Gastroesophageal sphincter (tissue), 4 donors: ENCODE data around the gene CTIF. TPM values are rescaled to one million over a fixed set of nuclear protein-coding genes. Genes with fewer than 3 reads are reported as not detected.

ENCODE experiments used
- ATAC-seq: fragments of 150-250 bp; one replicate; pipeline ENCODE4 v1.9.1; 2016; ENCODE audit warnings: mild to moderate bottlenecking, moderate library complexity
- H3K27ac ChIP-seq, 4 donors: fragments of 200-600 bp; sonication (generic) in 3 of 4; 1 replicate in 3 of 4; 2 replicates in 1 of 4; pipeline ENCODE4 v1.5.1; 2016 to 2019
- H3K27me3 ChIP-seq: fragments of 200-600 bp; sonication (generic); one replicate; pipeline ENCODE4 v1.5.1; 2019
- H3K36me3 ChIP-seq, 2 donors: fragments of 200-600 bp; sonication (generic); one replicate each; pipeline ENCODE4 v1.5.1; 2019; ENCODE audit warnings: control low read depth in 1 of 2
- H3K4me1 ChIP-seq, 3 donors: fragments of 200-600 bp; sonication (generic); 1 replicate in 2 of 3; 2 replicates in 1 of 3; pipeline ENCODE4 v1.5.1; 2016 to 2019; ENCODE audit warnings: control low read depth in 2 of 3
- H3K4me3 ChIP-seq, 2 donors: fragments of 200-600 bp; sonication (generic); one replicate each; pipeline ENCODE4 v1.5.1; 2019; ENCODE audit warnings: mild to moderate bottlenecking in 1 of 2, moderate library complexity in 1 of 2
- H3K9me3 ChIP-seq, 3 donors: fragments of 200-600 bp; sonication (generic); one replicate each; pipeline ENCODE4 v1.5.1; 2017 to 2019; ENCODE audit warnings: control low read depth in 2 of 3
- EP300 ChIP-seq: sonication (generic); formaldehyde crosslinking; IDR thresholded peaks from one replicate; pipeline ENCODE4 v1.6.1; 2017; ENCODE audit warnings: antibody characterized with exemption, mild to moderate bottlenecking
- POLR2A ChIP-seq, 2 donors: fragments of 450-650 bp; IDR thresholded peaks; one replicate each; pipeline ENCODE4 v1.6.1; 2017; ENCODE audit warnings: antibody characterized with exemption in 2 of 2, mild to moderate bottlenecking in 2 of 2, moderate library complexity in 1 of 2
- POLR2AphosphoS5 ChIP-seq: sonication (generic); formaldehyde crosslinking; IDR thresholded peaks from one replicate; pipeline ENCODE4 v1.6.1; 2017; ENCODE audit warnings: antibody characterized with exemption
- WGBS, 2 donors: methylation state at CpG; one replicate each; pipeline ENCODE4 v1.1.5; 2018; ENCODE audit warnings: low coverage in 1 of 2; 5-methylcytosine and 5-hydroxymethylcytosine counted together
- total RNA-seq, 4 donors: library from RNA; depleted of rRNA; stranded (reverse); fragments of >200 nt; gene quantifications; one replicate each; pipeline ENCODE4 v1.1.0, GENCODE V29; 2016
- TF ChIP-seq, protein P1 (sequence below), 4 experiments: fragments of 200-600 bp in 2 of 4; fragments of 450-650 bp in 2 of 4; sonication (generic) in 1 of 4; IDR thresholded peaks; one replicate each; pipeline ENCODE4 v1.5.1; 2017 to 2019; ENCODE audit warnings: antibody characterized with exemption in 4 of 4, mild to moderate bottlenecking in 2 of 4, moderate library complexity in 2 of 4

CTIF gene
- total RNA-seq, 4 donors from 2014 or later, result 31.4 to 124 (median 78.1) TPM

DNA sequence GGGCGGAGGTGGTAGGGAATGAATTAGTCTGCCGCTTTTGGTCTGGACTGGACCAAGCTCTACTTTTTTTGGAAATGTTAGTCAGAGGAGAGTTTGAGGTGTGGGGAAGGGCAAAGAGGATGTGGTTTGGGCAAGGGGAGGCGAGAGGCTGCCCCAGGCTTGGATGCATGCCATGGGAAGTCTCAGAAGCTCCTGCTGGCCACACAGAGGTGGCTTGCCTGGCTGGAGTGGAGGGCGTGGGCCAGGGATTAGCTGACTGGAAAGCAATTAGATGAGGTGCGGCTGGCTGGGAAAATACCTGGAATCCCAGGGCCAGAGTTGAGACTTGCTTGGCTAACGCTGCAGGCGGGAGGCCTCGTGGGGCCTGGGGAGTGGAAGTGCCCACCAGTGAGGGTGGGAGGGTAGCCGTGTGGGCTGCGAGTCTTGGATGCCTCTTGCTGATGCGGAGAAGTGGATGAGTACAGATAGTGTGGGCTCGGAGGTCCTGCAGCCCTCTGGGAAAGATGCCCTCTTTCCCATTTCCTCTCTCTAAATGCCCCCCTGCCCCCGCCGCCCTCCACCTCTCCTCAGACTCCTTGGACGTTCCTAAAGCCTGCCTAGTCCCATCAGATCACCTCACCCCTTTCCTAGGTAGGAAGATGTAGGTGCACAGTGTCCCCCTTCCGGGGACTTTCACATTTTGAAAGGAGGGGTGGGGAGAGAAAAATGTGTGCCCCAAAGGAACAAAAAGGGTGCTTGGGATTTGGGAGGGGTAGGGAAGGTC is 294.3 kb downstream of the CTIF start:
- Histone ChIP-seq H3K4me1 (peaks cover 6 to 56% (median 23%) of the 10 kb centered on the region in 3 donors), H3K4me3 (no peak overlapping the region), H3K27me3 (no peaks in the 10 kb centered on the region), H3K36me3 (peaks cover 0 to 12% of the 10 kb centered on the region in 2 donors), H3K9me3 (no peaks in the 10 kb centered on the region), H3K27ac (peak overlapping the region in 2 of 4 donors; percentile 13 to 20)
- TF ChIP-seq EP300 (no peak), POLR2AphosphoS5 (no peak)
- TF ChIP-seq, protein P1, sequence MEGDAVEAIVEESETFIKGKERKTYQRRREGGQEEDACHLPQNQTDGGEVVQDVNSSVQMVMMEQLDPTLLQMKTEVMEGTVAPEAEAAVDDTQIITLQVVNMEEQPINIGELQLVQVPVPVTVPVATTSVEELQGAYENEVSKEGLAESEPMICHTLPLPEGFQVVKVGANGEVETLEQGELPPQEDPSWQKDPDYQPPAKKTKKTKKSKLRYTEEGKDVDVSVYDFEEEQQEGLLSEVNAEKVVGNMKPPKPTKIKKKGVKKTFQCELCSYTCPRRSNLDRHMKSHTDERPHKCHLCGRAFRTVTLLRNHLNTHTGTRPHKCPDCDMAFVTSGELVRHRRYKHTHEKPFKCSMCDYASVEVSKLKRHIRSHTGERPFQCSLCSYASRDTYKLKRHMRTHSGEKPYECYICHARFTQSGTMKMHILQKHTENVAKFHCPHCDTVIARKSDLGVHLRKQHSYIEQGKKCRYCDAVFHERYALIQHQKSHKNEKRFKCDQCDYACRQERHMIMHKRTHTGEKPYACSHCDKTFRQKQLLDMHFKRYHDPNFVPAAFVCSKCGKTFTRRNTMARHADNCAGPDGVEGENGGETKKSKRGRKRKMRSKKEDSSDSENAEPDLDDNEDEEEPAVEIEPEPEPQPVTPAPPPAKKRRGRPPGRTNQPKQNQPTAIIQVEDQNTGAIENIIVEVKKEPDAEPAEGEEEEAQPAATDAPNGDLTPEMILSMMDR (IDR thresholded peaks at IDR 0.05), result no peak
- WGBS, 2 donors, result 73 to 89% methylated on average over 4 to 11 of the region's 16 CpGs
- ATAC-seq, result no peak

DNA sequence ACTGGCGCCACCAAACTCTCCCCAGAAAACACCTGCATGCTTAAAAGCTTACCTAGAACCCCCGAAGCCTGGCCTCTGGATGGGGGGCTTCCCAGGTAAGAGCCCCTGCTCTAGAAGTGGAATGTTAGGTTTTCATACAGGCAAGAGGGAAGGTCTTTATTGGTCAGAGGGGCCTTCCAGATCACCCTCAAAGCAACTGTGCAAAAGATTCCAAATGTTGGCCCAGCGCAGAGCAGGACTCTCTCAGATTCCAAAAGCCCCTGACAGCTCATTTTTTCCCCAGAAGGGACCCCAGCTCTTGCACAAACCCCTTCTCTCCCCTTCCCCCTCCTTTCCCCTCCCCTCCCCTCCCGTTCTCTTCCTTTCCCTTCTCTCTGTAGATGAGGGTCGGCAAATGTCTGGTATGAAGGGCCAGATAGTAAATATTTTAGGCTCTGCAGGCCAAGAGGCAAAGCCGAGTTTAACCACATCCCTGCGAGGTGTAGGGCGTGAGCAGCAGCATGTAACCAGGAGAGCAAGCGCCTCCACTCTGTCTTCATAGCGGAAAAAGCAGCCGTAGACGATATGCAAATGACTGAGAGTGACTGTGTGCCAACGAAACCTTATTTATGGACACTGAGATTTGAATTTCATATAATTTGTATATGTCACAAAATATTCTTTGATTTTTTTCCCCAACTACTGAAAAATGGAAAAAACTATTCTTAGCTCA is 295.0 kb downstream of the CTIF start:
- no peak for ATAC-seq
- H3K27ac ChIP-seq, result no peak overlapping the region
- H3K9me3 ChIP-seq, result no peaks in the 10 kb centered on the region
- 75 to 100% methylated on average over 2 to 12 of the region's 13 CpGs for WGBS, 2 donors
- peaks cover 0 to 20% of the 10 kb centered on the region in 2 donors for H3K36me3 ChIP-seq
- no peaks in the 10 kb centered on the region for H3K27me3 ChIP-seq
- no peak overlapping the region for H3K4me3 ChIP-seq
- TF ChIP-seq EP300 (no peak), POLR2AphosphoS5 (no peak), POLR2A (IDR thresholded peaks at IDR 0.05) (no peak)
- TF ChIP-seq, protein P1 (IDR thresholded peaks at IDR 0.05), result no peak
- peaks cover 0 to 49% (median 15%) of the 10 kb centered on the region in 3 donors for H3K4me1 ChIP-seq

DNA sequence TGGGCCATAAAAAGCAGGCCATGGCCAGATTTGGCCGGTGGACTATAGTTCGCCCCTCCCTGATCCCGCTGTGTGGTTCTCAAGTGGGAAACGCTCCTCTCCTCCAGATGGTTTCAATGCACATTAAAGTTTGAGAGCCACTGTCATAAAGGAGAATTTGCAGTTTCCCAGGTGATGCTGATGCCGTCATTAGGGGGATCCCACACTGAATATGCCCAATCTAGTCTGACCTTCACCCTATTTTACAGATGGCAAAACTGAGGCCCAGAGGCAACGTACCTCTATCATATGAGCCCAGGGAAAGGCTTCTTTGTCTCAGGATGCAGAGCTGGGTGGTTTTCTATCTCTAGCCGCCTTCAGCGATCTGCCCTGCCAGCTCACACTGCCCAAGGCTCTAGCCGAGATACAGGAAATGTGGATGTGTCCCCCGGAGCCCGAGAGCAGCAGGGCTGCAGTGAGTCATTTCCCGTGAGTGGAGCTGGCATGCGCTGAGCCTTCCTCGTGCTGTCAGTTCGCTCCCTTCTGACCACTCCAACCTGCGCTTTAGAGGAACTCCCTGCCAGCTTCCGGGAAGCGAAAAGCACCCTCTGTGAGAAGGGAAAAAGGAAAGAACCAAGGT is 295.7 kb downstream of the CTIF start:
- H3K4me1 ChIP-seq, result peaks cover 0 to 43% (median 9%) of the 10 kb centered on the region in 3 donors
- 49 to 59% methylated on average over 8 to 9 of the region's 18 CpGs for WGBS, 2 donors
- TF ChIP-seq POLR2AphosphoS5 (peak; percentile 38), POLR2A (IDR thresholded peaks at IDR 0.05) (no peak)
- no peak overlapping the region for H3K4me3 ChIP-seq
- H3K36me3 ChIP-seq, result peaks cover 0 to 20% of the 10 kb centered on the region in 2 donors
- no peak overlapping the region for H3K27ac ChIP-seq
- H3K9me3 ChIP-seq, result no peaks in the 10 kb centered on the region
- no peaks in the 10 kb centered on the region for H3K27me3 ChIP-seq
- peak; percentile 79 for ATAC-seq

DNA sequence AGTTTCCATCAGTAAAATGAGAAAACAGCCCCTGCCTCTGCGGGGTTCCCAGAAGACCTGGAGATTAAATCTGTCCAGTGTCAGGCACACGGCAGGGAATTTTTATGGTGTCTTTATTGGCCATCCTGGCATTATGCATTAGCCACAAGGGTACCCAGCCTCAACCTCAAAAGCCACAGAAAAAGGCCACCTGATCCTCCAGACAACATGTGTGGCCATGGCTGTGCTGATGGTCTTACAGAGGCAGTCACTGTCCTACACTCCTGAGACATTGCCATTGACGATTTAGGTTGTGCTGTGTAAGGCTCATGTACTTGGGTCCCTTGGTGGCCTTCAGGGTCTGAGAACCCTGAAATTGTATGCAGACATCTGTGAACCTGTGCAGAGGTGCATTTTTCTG is 296.3 kb downstream of the CTIF start:
- Histone ChIP-seq H3K36me3 (peaks cover 0 to 20% of the 10 kb centered on the region in 2 donors), H3K27ac (no peak overlapping the region), H3K4me3 (no peak overlapping the region), H3K4me1 (peaks cover 0 to 43% (median 9%) of the 10 kb centered on the region in 3 donors), H3K27me3 (no peaks in the 10 kb centered on the region), H3K9me3 (no peaks in the 10 kb centered on the region)
- WGBS, 2 donors, result 100% methylated on average over 1 of the region's 3 CpGs; no CpG with 5 or more reads in 1 of the 2 donors
- ATAC-seq, result no peak
- TF ChIP-seq POLR2AphosphoS5 (no peak), POLR2A (IDR thresholded peaks at IDR 0.05) (no peak), EP300 (no peak)
- TF ChIP-seq, protein P1 (IDR thresholded peaks at IDR 0.05), result no peak

DNA sequence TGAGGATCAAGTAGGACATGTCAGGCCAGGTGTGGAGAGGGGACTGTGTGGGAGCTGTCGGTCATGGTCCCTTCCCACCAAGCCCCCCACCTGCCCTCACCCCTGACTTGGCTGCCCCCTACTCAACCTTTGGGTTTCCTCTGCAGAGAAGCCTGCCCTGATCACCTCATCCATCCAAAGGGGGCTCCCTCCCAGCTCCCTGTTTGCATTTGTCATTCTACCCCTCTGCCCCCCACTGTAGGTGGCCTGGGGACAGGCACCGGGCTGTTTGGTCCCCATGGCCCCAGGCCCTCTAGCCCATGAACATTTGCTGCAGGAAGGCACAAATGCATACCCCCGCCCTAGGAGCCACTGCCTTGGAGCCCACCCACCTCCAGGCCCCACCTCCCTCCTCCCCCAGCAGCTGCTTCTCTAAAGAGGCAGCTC is 296.9 kb downstream of the CTIF start:
- TF ChIP-seq EP300 (no peak), POLR2A (IDR thresholded peaks at IDR 0.05) (no peak), POLR2AphosphoS5 (no peak)
- TF ChIP-seq, protein P1 (IDR thresholded peaks at IDR 0.05), result no peak
- Histone ChIP-seq H3K4me1 (peaks cover 0 to 45% (median 9%) of the 10 kb centered on the region in 3 donors), H3K4me3 (no peak overlapping the region), H3K9me3 (no peaks in the 10 kb centered on the region), H3K27me3 (no peaks in the 10 kb centered on the region), H3K36me3 (peaks cover 0 to 20% of the 10 kb centered on the region in 2 donors), H3K27ac (no peak overlapping the region)
- ATAC-seq, result no peak
- WGBS, 2 donors, result 86% methylated on average over 1 of the region's 3 CpGs; no CpG with 5 or more reads in 1 of the 2 donors
